RWPE2 (cell line): ENCODE data around the gene KAT7.

Source experiments
- ATAC-seq: fragments of 200-7000 bp; cut with Tn5 transposase; 3 replicates; pipeline ENCODE4 v1.9.1; 2021; ENCODE audit warnings: low read depth
- DNase-seq: peaks from one replicate; pipeline ENCODE4 v3.0.0-alpha.2; 2020; ENCODE audit warnings: low spot score
- H3K27ac ChIP-seq: fragments of 450-650 bp; 2 replicates; pipeline ENCODE4 v1.5.1; 2017; ENCODE audit warnings: mild to moderate bottlenecking; ENCODE audit not compliant: poor library complexity, severe bottlenecking
- H3K27me3 ChIP-seq: fragments of 250-450 bp; sonication (Bioruptor Pico); 2 replicates; pipeline ENCODE4 v1.5.1; 2021; ENCODE audit warnings: mild to moderate bottlenecking, moderate library complexity; ENCODE audit not compliant: insufficient read depth, poor library complexity, severe bottlenecking
- H3K36me3 ChIP-seq: fragments of 250-450 bp; sonication (Bioruptor Pico); 2 replicates; pipeline ENCODE4 v1.5.1; 2020; ENCODE audit warnings: low read depth, mild to moderate bottlenecking, moderate library complexity
- H3K4me1 ChIP-seq: fragments of 250-450 bp; sonication (Bioruptor Pico); 2 replicates; pipeline ENCODE4 v1.5.1; 2021; ENCODE audit warnings: mild to moderate bottlenecking, moderate library complexity; ENCODE audit not compliant: insufficient read depth, poor library complexity, severe bottlenecking
- H3K4me3 ChIP-seq: fragments of 250-450 bp; sonication (Bioruptor Pico); 2 replicates; pipeline ENCODE4 v1.5.1; 2021; ENCODE audit warnings: mild to moderate bottlenecking, moderate library complexity; ENCODE audit not compliant: severe bottlenecking
- H3K9me3 ChIP-seq: fragments of 250-450 bp; sonication (Bioruptor Pico); 2 replicates; pipeline ENCODE4 v1.5.1; 2021; ENCODE audit warnings: mild to moderate bottlenecking, moderate library complexity; ENCODE audit not compliant: severe bottlenecking
- TF ChIP-seq, protein P1 (sequence below): fragments of 450-650 bp; IDR thresholded peaks from one replicate; pipeline ENCODE4 v1.5.1; 2017; ENCODE audit warnings: mild to moderate bottlenecking, moderate library complexity; ENCODE audit not compliant: poor library complexity, severe bottlenecking

The KAT7 gene

GRCh38 chr17:49848739-49849138 lies 60.3 kb downstream of the KAT7 start:
- H3K36me3 ChIP-seq, result no peaks in the 10 kb centered on the region
- H3K27me3 ChIP-seq, result peaks cover 19% of the 10 kb centered on the region
- DNase-seq, result no peak
- H3K9me3 ChIP-seq, result no peaks in the 10 kb centered on the region
- no peak for ATAC-seq
- H3K27ac ChIP-seq, result no peak overlapping the region
- TF ChIP-seq, protein P1, sequence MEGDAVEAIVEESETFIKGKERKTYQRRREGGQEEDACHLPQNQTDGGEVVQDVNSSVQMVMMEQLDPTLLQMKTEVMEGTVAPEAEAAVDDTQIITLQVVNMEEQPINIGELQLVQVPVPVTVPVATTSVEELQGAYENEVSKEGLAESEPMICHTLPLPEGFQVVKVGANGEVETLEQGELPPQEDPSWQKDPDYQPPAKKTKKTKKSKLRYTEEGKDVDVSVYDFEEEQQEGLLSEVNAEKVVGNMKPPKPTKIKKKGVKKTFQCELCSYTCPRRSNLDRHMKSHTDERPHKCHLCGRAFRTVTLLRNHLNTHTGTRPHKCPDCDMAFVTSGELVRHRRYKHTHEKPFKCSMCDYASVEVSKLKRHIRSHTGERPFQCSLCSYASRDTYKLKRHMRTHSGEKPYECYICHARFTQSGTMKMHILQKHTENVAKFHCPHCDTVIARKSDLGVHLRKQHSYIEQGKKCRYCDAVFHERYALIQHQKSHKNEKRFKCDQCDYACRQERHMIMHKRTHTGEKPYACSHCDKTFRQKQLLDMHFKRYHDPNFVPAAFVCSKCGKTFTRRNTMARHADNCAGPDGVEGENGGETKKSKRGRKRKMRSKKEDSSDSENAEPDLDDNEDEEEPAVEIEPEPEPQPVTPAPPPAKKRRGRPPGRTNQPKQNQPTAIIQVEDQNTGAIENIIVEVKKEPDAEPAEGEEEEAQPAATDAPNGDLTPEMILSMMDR, result no peak
- H3K4me3 ChIP-seq, result no peak overlapping the region
- H3K4me1 ChIP-seq, result no peaks in the 10 kb centered on the region

DNA sequence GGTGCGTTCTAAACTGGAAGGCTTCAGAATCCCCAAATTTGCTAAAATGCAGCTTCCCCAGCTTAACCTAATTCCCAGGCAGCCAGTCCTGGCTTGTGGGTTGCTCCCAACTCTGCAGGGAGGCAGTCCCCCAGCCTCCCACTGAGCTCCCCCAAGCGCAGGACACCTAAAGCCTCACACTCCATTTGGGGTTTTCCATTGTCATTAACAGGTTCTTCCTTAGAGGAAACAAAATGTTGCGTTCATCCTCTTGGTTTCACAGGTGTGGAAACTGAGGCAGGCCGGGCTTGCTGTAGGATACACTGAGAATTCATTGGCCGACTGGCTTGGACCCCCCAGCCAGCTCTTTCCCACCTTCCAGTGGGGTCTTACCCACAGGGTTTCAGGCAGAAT lies 61.7 kb downstream of the KAT7 start:
- DNase-seq (no peak), ATAC-seq (no peak)
- TF ChIP-seq, protein P1, result no peak
- Histone ChIP-seq H3K4me3 (no peak overlapping the region), H3K27me3 (peaks cover 19% of the 10 kb centered on the region), H3K4me1 (no peaks in the 10 kb centered on the region), H3K36me3 (no peaks in the 10 kb centered on the region), H3K9me3 (no peaks in the 10 kb centered on the region), H3K27ac (no peak overlapping the region)

GRCh38 chr17:49850772-49851386 lies 62.4 kb downstream of the KAT7 start:
- Histone ChIP-seq H3K4me3 (peak overlapping the region; percentile 45), H3K9me3 (no peaks in the 10 kb centered on the region), H3K4me1 (no peaks in the 10 kb centered on the region), H3K27ac (no peak overlapping the region), H3K27me3 (peaks cover 19% of the 10 kb centered on the region), H3K36me3 (no peaks in the 10 kb centered on the region)
- ATAC-seq, result peak; percentile 26; the same call in 1 of the 3 replicates
- no peak for DNase-seq
- TF ChIP-seq, protein P1, result no peak

- Histone ChIP-seq H3K9me3 (no peaks in the 10 kb centered on the region), H3K27me3 (peaks cover 19% of the 10 kb centered on the region), H3K27ac (no peak overlapping the region), H3K4me1 (no peaks in the 10 kb centered on the region), H3K4me3 (peak overlapping the region; percentile 45), H3K36me3 (no peaks in the 10 kb centered on the region)
- TF ChIP-seq, protein P1, result peak; percentile 64
- ATAC-seq, result peak; percentile 34; the same call in 2 of the 3 replicates
- DNase-seq, result no peak
Observed at GRCh38 chr17:49851387-49852291, 63.2 kb downstream of the KAT7 start.
